IMR-90 (cell line): ENCODE results near the gene MYL4. TPM values are rescaled to one million over a fixed set of nuclear protein-coding genes. Genes with fewer than 3 reads are reported as not detected.

Experiments
- ATAC-seq: fragments of 200-7000 bp; cut with Tn5 transposase; 2 replicates; pipeline ENCODE4 v1.9.1; 2020; ENCODE audit warnings: low read depth, mild to moderate bottlenecking, moderate library complexity
- BruUV-seq: library from RNA; stranded (reverse); fragments of 400-500 nt; replicated peaks from 2 replicates; lab custom pipeline; 2021; lab: Mats Ljungman, UMichigan
- CTCF ChIA-PET: fragments of 300-600 bp; formaldehyde crosslinking; extraction: SDS; loops from one replicate; lab custom pipeline; 2021; ENCODE audit warnings: antibody characterized with exemption; lab: Yijun Ruan, JAX
- POLR2A ChIA-PET: fragments of 300-600 bp; sonication (Branson Sonifier 250); formaldehyde crosslinking; loops from one replicate; lab custom pipeline; 2022; ENCODE audit warnings: antibody characterized with exemption; ENCODE audit not compliant: unreplicated experiment; lab: Charles Lee
- DNase-seq: peaks from one replicate; pipeline ENCODE4 v3.0.0; 2013
- H2AFZ ChIP-seq: replicated peaks from 2 replicates; pipeline ENCODE3; 2013; ENCODE audit warnings: low read length, mild to moderate bottlenecking; ENCODE audit not compliant: poor library complexity
- H2AK5ac ChIP-seq: 2 replicates; pipeline ENCODE4 v1.6.1; 2013; ENCODE audit warnings: low read depth, low read length, inconsistent platforms
- H2AK9ac ChIP-seq: replicated peaks from 2 replicates; pipeline ENCODE3; 2013; ENCODE audit warnings: mild to moderate bottlenecking, low read depth, low read length, moderate library complexity; ENCODE audit not compliant: poor library complexity
- H2BK120ac ChIP-seq: 2 replicates; pipeline ENCODE4 v1.6.1; 2013; ENCODE audit warnings: low read depth, low read length, inconsistent platforms
- H2BK15ac ChIP-seq: 3 replicates; pipeline ENCODE4 v1.6.1; 2013; ENCODE audit warnings: low read depth, low read length, inconsistent platforms
- H2BK20ac ChIP-seq: 2 replicates; pipeline ENCODE4 v1.6.1; 2013; ENCODE audit warnings: low read depth, mild to moderate bottlenecking, inconsistent platforms, low read length, moderate library complexity
- H2BK5ac ChIP-seq: 2 replicates; pipeline ENCODE4 v1.6.1; 2013; ENCODE audit warnings: mild to moderate bottlenecking, low read depth, low read length, inconsistent platforms; ENCODE audit not compliant: poor library complexity, severe bottlenecking
- H3K14ac ChIP-seq: replicated peaks from 2 replicates; pipeline ENCODE4 v1.6.1; 2013; ENCODE audit warnings: low read depth, low read length, inconsistent platforms
- H3K18ac ChIP-seq: 2 replicates; pipeline ENCODE4 v1.6.1; 2013; ENCODE audit warnings: low read depth, low read length, control low read depth
- H3K23ac ChIP-seq: 2 replicates; pipeline ENCODE4 v1.6.1; 2013; ENCODE audit warnings: low read depth, low read length, inconsistent platforms
- H3K27ac ChIP-seq: 2 replicates; pipeline ENCODE4 v1.5.1; 2013; ENCODE audit warnings: mild to moderate bottlenecking, control low read depth, low read length; ENCODE audit not compliant: insufficient read depth
- H3K27me3 ChIP-seq: 2 replicates; pipeline ENCODE4 v1.6.1; 2013; ENCODE audit warnings: low read length; ENCODE audit not compliant: control insufficient read depth, insufficient read depth
- H3K36me3 ChIP-seq: 2 replicates; pipeline ENCODE4 v1.6.1; 2013; ENCODE audit warnings: low read length, mixed read lengths; ENCODE audit not compliant: control insufficient read depth, insufficient read depth
- H3K4ac ChIP-seq: 2 replicates; pipeline ENCODE4 v1.6.1; 2013; ENCODE audit warnings: low read depth, low read length, inconsistent platforms
- H3K4me1 ChIP-seq: 2 replicates; pipeline ENCODE4 v1.6.1; 2013; ENCODE audit warnings: low read length, mixed read lengths; ENCODE audit not compliant: control insufficient read depth, insufficient read depth
- H3K4me2 ChIP-seq: 2 replicates; pipeline ENCODE4 v1.6.1; 2013; ENCODE audit warnings: low read depth, mild to moderate bottlenecking, control low read depth, low read length, moderate library complexity
- H3K4me3 ChIP-seq: 2 replicates; pipeline ENCODE4 v1.5.1; 2013; ENCODE audit warnings: low read depth, mild to moderate bottlenecking, control low read depth, low read length, moderate library complexity; ENCODE audit not compliant: insufficient read depth
- H3K56ac ChIP-seq: 2 replicates; pipeline ENCODE4 v1.6.1; 2013; ENCODE audit warnings: low read length, inconsistent platforms; ENCODE audit not compliant: insufficient read depth; ENCODE audit errors: extremely low read depth
- H3K79me1 ChIP-seq, 2 experiments: 2 replicates each; pipeline ENCODE4 v1.6.1; 2013; ENCODE audit warnings: low read length in 2 of 2, inconsistent platforms in 1 of 2, low read depth in 1 of 2
- H3K9ac ChIP-seq: 2 replicates; pipeline ENCODE4 v1.6.1; 2013; ENCODE audit warnings: low read depth, low read length, control low read depth
- H3K9me1 ChIP-seq: 2 replicates; pipeline ENCODE4 v1.6.1; 2013; ENCODE audit warnings: low read length, inconsistent platforms; ENCODE audit not compliant: insufficient read depth
- H3K9me3 ChIP-seq: 2 replicates; pipeline ENCODE4 v1.6.1; 2013; ENCODE audit warnings: low read length; ENCODE audit not compliant: control insufficient read depth, insufficient read depth
- H4K20me1 ChIP-seq: 2 replicates; pipeline ENCODE4 v1.6.1; 2013; ENCODE audit warnings: low read length, inconsistent platforms; ENCODE audit not compliant: insufficient read depth
- H4K5ac ChIP-seq: 2 replicates; pipeline ENCODE4 v1.6.1; 2013; ENCODE audit warnings: mild to moderate bottlenecking, low read depth, low read length, control low read depth
- H4K8ac ChIP-seq, 2 experiments: 2 replicates each; pipeline ENCODE4 v1.6.1; 2013; ENCODE audit warnings: low read depth in 2 of 2, low read length in 2 of 2, control low read depth in 1 of 2, inconsistent platforms in 1 of 2
- H4K91ac ChIP-seq: 2 replicates; pipeline ENCODE4 v1.6.1; 2013; ENCODE audit warnings: low read depth, low read length, inconsistent platforms; ENCODE audit not compliant: insufficient read depth
- CEBPB ChIP-seq: IDR thresholded peaks from 2 replicates; pipeline ENCODE4 v1.6.1; 2012; ENCODE audit warnings: low read depth, low read length, improper control_type of control experiment
- WGBS, 2 experiments: methylation state at CpG; one replicate each; pipeline versions ENCODE4 v1.1.5 to v1.1.7; 2013; ENCODE audit warnings: missing lambda C conversion rate in 2 of 2; ENCODE audit not compliant: insufficient read length in 1 of 2; ENCODE audit errors: extremely low coverage in 2 of 2; 5-methylcytosine and 5-hydroxymethylcytosine counted together
- dilution Hi-C: fragments of 300-500 bp; cut with HindIII; formaldehyde crosslinking; loops from one replicate; pipeline ENCODE4 v1.14.3; 2018; ENCODE audit warnings: low sequenced_read_pairs; ENCODE audit not compliant: unreplicated experiment
- in situ Hi-C: fragments of 300-500 bp; cut with MboI; formaldehyde crosslinking; loops from 3 replicates; pipeline ENCODE4 v1.14.3; 2019; ENCODE audit warnings: low sequenced_read_pairs, inconsistent platforms, mixed read lengths
- intact Hi-C: fragments of 100-400 bp; cut with micrococcal nuclease; formaldehyde crosslinking; loops from 2 replicates; pipeline ENCODE4 v1.10.0; 2022
- polyA plus RNA-seq, 3 experiments: library from polyadenylated mRNA; depleted of rRNA; stranded (reverse); fragments of >200 nt; gene quantifications; 2 replicates each; pipeline ENCODE4 v1.2.3, GENCODE V29; 2012; ENCODE audit warnings: low replicate concordance in 1 of 3
- total RNA-seq: library from RNA; depleted of rRNA; stranded (reverse); fragments of >200 nt; gene quantifications from 2 replicates; pipeline ENCODE4 v1.2.3, GENCODE V29; 2012

The MYL4 gene
- total and polyA plus RNA-seq, 2 of the 4 experiments (the other 2 are of a cell fraction) = not detected

DNA sequence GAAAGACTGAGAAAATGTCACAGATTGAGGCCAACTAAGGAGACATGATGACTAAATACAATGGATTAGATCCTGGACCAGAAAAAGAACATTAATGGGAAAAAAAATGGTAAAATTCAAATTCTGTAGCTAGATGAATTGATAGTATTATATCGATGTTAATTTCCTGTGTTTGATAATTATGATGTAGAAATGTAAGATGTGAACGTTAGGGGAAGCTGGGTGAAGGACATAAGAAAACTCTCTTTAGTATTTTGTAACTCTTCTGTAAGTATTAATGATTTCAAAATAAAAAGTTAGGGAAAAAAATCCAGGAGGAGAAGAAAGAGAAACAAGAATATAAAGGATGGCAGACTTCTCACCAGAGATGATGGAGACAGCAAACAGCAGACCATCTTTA, 41.7 kb downstream of the MYL4 start:
- ATAC-seq (no peak), DNase-seq (no peak)
- Histone ChIP-seq H3K4me3 (no peak overlapping the region), H4K20me1 (no peaks in the 10 kb centered on the region), H2BK120ac (no peak overlapping the region), H2AK9ac (no peak overlapping the region), H4K91ac (no peak overlapping the region), H3K9me1 (no peaks in the 10 kb centered on the region; the same call in 1 of the 2 replicates), H2BK15ac (no peak overlapping the region), H2BK20ac (no peak overlapping the region; the same call in 1 of the 2 replicates), H3K4me1 (peaks cover 4% of the 10 kb centered on the region), H3K79me1 (peaks cover 0 to 17% of the 10 kb centered on the region in 2 experiments; a peak in 2 of 4 replicates), H3K9me3 (no peaks in the 10 kb centered on the region), H3K27me3 (no peaks in the 10 kb centered on the region; the same call in 1 of the 2 replicates), H3K36me3 (no peaks in the 10 kb centered on the region), H3K27ac (no peak overlapping the region), H3K23ac (no peak overlapping the region), H3K14ac (no peak overlapping the region), H4K8ac (no peak overlapping the region), H2BK5ac (no peak overlapping the region), H3K4ac (no peak overlapping the region), H3K4me2 (no peak overlapping the region), H2AK5ac (no peak overlapping the region), H4K5ac (no peak overlapping the region), H3K56ac (no peak overlapping the region), H3K18ac (no peak overlapping the region), H3K9ac (no peak overlapping the region), H2AFZ (no peak overlapping the region)
- in situ Hi-C loops = no loop called here
- CTCF ChIA-PET = interaction anchor here (0.6 to 0.8 kb wide), 2 partner anchors 11 to 72 kb away, joined by 3 to 4 read pairs; no protein-coding TSS in a partner anchor
- dilution Hi-C loops = no loop called here
- TF ChIP-seq CEBPB = no peak
- no TSS peak for BruUV-seq
- intact Hi-C loops = no loop called here
- POLR2A ChIA-PET = no interaction called here
- WGBS, 2 experiments = 100% methylated on average over 2 of the region's 2 CpGs; no CpG with 5 or more reads in 1 of the 2 experiments
